BLaER1 treated with 17β-estradiol and CSF1 and Interleukin-3, amounts not matched to agents 10 nM and 100 nM (cell line): Measurements from ENCODE around the gene OR4S1.
"Not testable (repeated sequence)": the region's sequence is repeated elsewhere in the genome, so short reads cannot be mapped to it uniquely, and the experiment has no call there.

Experiments used
- H3K27ac ChIP-seq, 11 experiments: shearing (Covaris generic); formaldehyde crosslinking; 2 replicates each; pipeline ENCODE4 v1.8.1; 2022
- H3K27me3 ChIP-seq, 11 experiments: shearing (Covaris generic); formaldehyde crosslinking; 2 replicates each; pipeline ENCODE4 v1.8.1; 2022
- H3K36me3 ChIP-seq, 11 experiments: shearing (Covaris generic); formaldehyde crosslinking; 2 replicates each; pipeline ENCODE4 v1.8.1; 2022
- H3K4me1 ChIP-seq, 10 experiments: shearing (Covaris generic); formaldehyde crosslinking; 2 replicates each; pipeline ENCODE4 v1.8.1; 2022
- H3K4me2 ChIP-seq, 11 experiments: shearing (Covaris generic); formaldehyde crosslinking; 2 replicates each; pipeline ENCODE4 v1.8.1; 2022
- H3K4me3 ChIP-seq, 10 experiments: shearing (Covaris generic); formaldehyde crosslinking; 2 replicates each; pipeline ENCODE4 v1.8.1; 2022
- H3K9ac ChIP-seq, 11 experiments: shearing (Covaris generic); formaldehyde crosslinking; 2 replicates each; pipeline ENCODE4 v1.8.1; 2022
- H3K9me3 ChIP-seq, 11 experiments: shearing (Covaris generic); formaldehyde crosslinking; replicated peaks in 1 of 11; 2 replicates each; pipeline ENCODE4 v1.8.1; 2022
- H4K20me1 ChIP-seq, 11 experiments: shearing (Covaris generic); formaldehyde crosslinking; 2 replicates each; pipeline ENCODE4 v1.8.1; 2022
- Cebpa-rat ChIP-seq, 11 experiments: shearing (Covaris generic); IDR thresholded peaks; 2 replicates each; pipeline ENCODE4 v1.8.1; 2022

The OR4S1 gene

GRCh38 chr11:48305923-48306322, at the start of gene OR4S1:
TSS of gene OR4S1 (plus strand) at chr11:48306223. CDS start at chr11:48306223, 0 bp downstream.
- no peaks in the 10 kb centered on the region for H3K27me3 ChIP-seq
- no peaks in the 10 kb centered on the region for H3K36me3 ChIP-seq
- no peak within 1 kb of the TSS for H3K4me3 ChIP-seq
- H4K20me1 ChIP-seq: no peaks in the 10 kb centered on the region
- H3K4me1 ChIP-seq: no peaks in the 10 kb centered on the region
- H3K9ac ChIP-seq: no peak within 1 kb of the TSS
- H3K9me3 ChIP-seq: peaks cover 0 to 1% (median 0%) of the 10 kb centered on the region in 11 experiments; a peak in 3 of 22 replicates
- no peak within 1 kb of the TSS for H3K27ac ChIP-seq
- H3K4me2 ChIP-seq: no peak within 1 kb of the TSS
- TF ChIP-seq Cebpa-rat (IDR thresholded peaks at IDR 0.05): no peak

GRCh38 chr11:48261600-48261999, 44.4 kb upstream of the OR4S1 start:
- Histone ChIP-seq H3K4me3 (no peak overlapping the region), H3K4me1 (no peaks in the 10 kb centered on the region), H3K36me3 (no peaks in the 10 kb centered on the region), H3K4me2 (no peak overlapping the region), H3K27me3 (no peaks in the 10 kb centered on the region), H3K27ac (no peak overlapping the region), H3K9ac (no peak overlapping the region), H4K20me1 (no peaks in the 10 kb centered on the region), H3K9me3 (no peaks in the 10 kb centered on the region)
- no peak for TF ChIP-seq Cebpa-rat (IDR thresholded peaks at IDR 0.05)

GRCh38 chr11:48263423-48263911, 42.6 kb upstream of the OR4S1 start, which contains the start of gene OR4X1:
TSS of gene OR4X1 (plus strand) at chr11:48263861. CDS start at chr11:48263861, 0 bp downstream.
- Histone ChIP-seq H3K9me3 (no peaks in the 10 kb centered on the region), H3K4me1 (no peaks in the 10 kb centered on the region), H3K4me3 (no peak within 1 kb of the TSS), H3K36me3 (no peaks in the 10 kb centered on the region), H3K9ac (no peak within 1 kb of the TSS), H3K4me2 (no peak within 1 kb of the TSS), H3K27ac (no peak within 1 kb of the TSS), H3K27me3 (no peaks in the 10 kb centered on the region), H4K20me1 (no peaks in the 10 kb centered on the region)
- TF ChIP-seq Cebpa-rat (IDR thresholded peaks at IDR 0.05): no peak

GRCh38 chr11:48270621-48271020, 35.4 kb upstream of the OR4S1 start:
- Histone ChIP-seq H3K27me3 (no peaks in the 10 kb centered on the region), H3K4me3 (no peak overlapping the region), H3K36me3 (no peaks in the 10 kb centered on the region), H4K20me1 (no peaks in the 10 kb centered on the region), H3K4me1 (no peaks in the 10 kb centered on the region), H3K4me2 (no peak overlapping the region), H3K27ac (no peak overlapping the region), H3K9me3 (no peaks in the 10 kb centered on the region), H3K9ac (no peak overlapping the region)
- TF ChIP-seq Cebpa-rat (IDR thresholded peaks at IDR 0.05): no peak

GRCh38 chr11:48272606-48273005, 33.4 kb upstream of the OR4S1 start:
- Histone ChIP-seq H3K9me3 (no peaks in the 10 kb centered on the region), H3K4me3 (no peak overlapping the region), H4K20me1 (no peaks in the 10 kb centered on the region)

GRCh38 chr11:48307760-48308386, 1.9 kb downstream of the OR4S1 start:
- Histone ChIP-seq H3K36me3 (no peaks in the 10 kb centered on the region), H3K4me2 (no peak overlapping the region), H3K4me3 (no peak overlapping the region), H3K9me3 (no peaks in the 10 kb centered on the region; a peak in 2 of 22 replicates), H4K20me1 (no peaks in the 10 kb centered on the region), H3K4me1 (no peaks in the 10 kb centered on the region), H3K27me3 (no peaks in the 10 kb centered on the region), H3K9ac (no peak overlapping the region), H3K27ac (no peak overlapping the region)
- TF ChIP-seq Cebpa-rat (IDR thresholded peaks at IDR 0.05): no peak

More at GRCh38 chr11:48272606-48273005, 33.4 kb upstream of the OR4S1 start:
- H3K9ac ChIP-seq: no peak overlapping the region
- H3K4me2 ChIP-seq: no peak overlapping the region
- TF ChIP-seq Cebpa-rat (IDR thresholded peaks at IDR 0.05): no peak
- no peak overlapping the region for H3K27ac ChIP-seq
- H3K27me3 ChIP-seq: no peaks in the 10 kb centered on the region
- H3K36me3 ChIP-seq: no peaks in the 10 kb centered on the region
- H3K4me1 ChIP-seq: no peaks in the 10 kb centered on the region

- H3K9me3 ChIP-seq, H3K9ac ChIP-seq, H3K4me2 ChIP-seq, H4K20me1 ChIP-seq, H3K4me3 ChIP-seq, H3K27me3 ChIP-seq, H3K27ac ChIP-seq, H3K4me1 ChIP-seq, H3K36me3 ChIP-seq: not testable (repeated sequence)
These were observed 7.6 kb downstream of the OR4S1 start for GRCh38 chr11:48313590-48313989.

- H3K4me3 ChIP-seq, H3K36me3 ChIP-seq, H3K27me3 ChIP-seq, H3K4me2 ChIP-seq, H3K9me3 ChIP-seq, H3K9ac ChIP-seq, H3K27ac ChIP-seq, H3K4me1 ChIP-seq, H4K20me1 ChIP-seq: not testable (repeated sequence)
These were observed 13.8 kb downstream of the OR4S1 start for GRCh38 chr11:48319813-48320212.

- H3K4me2 ChIP-seq, H3K36me3 ChIP-seq: not testable (repeated sequence)
These were observed 18.6 kb downstream of the OR4S1 start, which contains the start of gene OR4C3 for GRCh38 chr11:48324620-48325019. TSS of gene OR4C3 (plus strand) at chr11:48324920. CDS start at chr11:48325022, 102 bp downstream.

GRCh38 chr11:48341466-48341865, 35.4 kb downstream of the OR4S1 start:
- Histone ChIP-seq H3K4me1 (no peaks in the 10 kb centered on the region), H3K9me3 (peaks cover 11 to 25% (median 13%) of the 10 kb centered on the region in 11 experiments), H4K20me1 (no peaks in the 10 kb centered on the region), H3K27ac (no peak overlapping the region), H3K36me3 (no peaks in the 10 kb centered on the region), H3K4me2 (no peak overlapping the region), H3K4me3 (no peak overlapping the region), H3K27me3 (no peaks in the 10 kb centered on the region), H3K9ac (no peak overlapping the region)
- no peak for TF ChIP-seq Cebpa-rat (IDR thresholded peaks at IDR 0.05)

More at GRCh38 chr11:48324620-48325019, 18.6 kb downstream of the OR4S1 start, which contains the start of gene OR4C3:
- H4K20me1 ChIP-seq, H3K27ac ChIP-seq, H3K9ac ChIP-seq, H3K27me3 ChIP-seq, H3K9me3 ChIP-seq, H3K4me1 ChIP-seq, H3K4me3 ChIP-seq: not testable (repeated sequence)

GRCh38 chr11:48342505-48342904, 36.5 kb downstream of the OR4S1 start:
- not testable (repeated sequence) for H3K4me3 ChIP-seq, H3K36me3 ChIP-seq, H3K4me1 ChIP-seq, H3K27ac ChIP-seq, H3K9ac ChIP-seq, H4K20me1 ChIP-seq, H3K4me2 ChIP-seq, H3K27me3 ChIP-seq
- peaks cover 14 to 32% (median 16%) of the 10 kb centered on the region in 11 experiments for H3K9me3 ChIP-seq

- not testable (repeated sequence) for H4K20me1 ChIP-seq, H3K27me3 ChIP-seq, H3K4me2 ChIP-seq, H3K27ac ChIP-seq, H3K36me3 ChIP-seq, H3K4me1 ChIP-seq, H3K9ac ChIP-seq, H3K4me3 ChIP-seq
- peaks cover 14 to 32% (median 20%) of the 10 kb centered on the region in 11 experiments for H3K9me3 ChIP-seq
These were observed 40.3 kb downstream of the OR4S1 start for GRCh38 chr11:48346286-48346685.
